Jurkat, Clone E6-1 (cell line): ENCODE data around the gene RNF17.
A peak's percentile ranks its signal among the peaks of the same experiment; 100 is the strongest.

ENCODE experiments used
- DNase-seq: peaks from one replicate; pipeline ENCODE4 v3.0.0-alpha.2; 2011; ENCODE audit warnings: low read depth, low spot score
- H3K4me3 ChIP-seq: 2 replicates; pipeline ENCODE4 v1.5.1; 2011; ENCODE audit warnings: mild to moderate bottlenecking, low read length, control low read depth, moderate library complexity

The RNF17 gene

DNA sequence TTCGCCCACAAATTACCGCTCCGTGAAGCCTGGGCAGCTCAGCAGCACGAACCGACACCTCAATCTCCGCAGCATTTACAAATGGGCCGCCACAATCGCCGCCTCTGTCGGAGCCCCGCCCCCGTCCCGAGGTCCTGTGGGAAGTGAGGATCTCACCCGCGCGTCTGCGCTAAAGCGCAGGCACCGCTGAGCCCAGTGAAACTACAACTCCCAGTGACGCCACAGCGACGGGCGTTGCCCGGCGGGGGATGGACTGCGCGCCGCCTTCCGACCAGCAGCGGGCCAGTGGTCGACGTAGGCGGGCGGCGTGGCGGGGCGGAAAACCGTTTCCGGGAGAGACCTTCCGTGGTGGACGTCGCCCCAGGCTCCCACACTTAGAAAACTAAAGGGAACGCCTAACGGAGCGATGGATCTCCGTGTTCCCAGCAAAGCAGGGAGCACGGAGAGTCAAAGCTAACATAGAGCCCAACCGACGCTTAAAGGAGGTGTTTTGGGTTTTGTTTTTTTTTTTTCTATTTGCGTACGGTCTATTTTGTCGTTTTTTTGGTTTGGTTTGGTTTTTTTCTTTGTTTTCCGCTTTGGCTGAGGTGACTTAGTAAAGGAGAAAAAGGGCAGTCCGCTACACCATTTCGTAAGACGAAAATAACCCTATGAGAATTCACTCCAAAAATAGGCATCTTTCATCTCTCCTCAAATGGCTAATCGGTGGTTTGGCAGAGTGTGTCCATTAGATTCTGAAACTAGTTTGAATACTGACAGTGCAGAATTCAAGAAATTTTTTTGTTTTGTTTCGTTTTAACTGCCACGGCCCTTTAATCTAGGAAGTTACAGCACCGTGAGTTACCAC, 159.0 kb downstream of the RNF17 start:
- peak; percentile 86 for DNase-seq
- H3K4me3 ChIP-seq: peak overlapping the region; percentile 82

DNA sequence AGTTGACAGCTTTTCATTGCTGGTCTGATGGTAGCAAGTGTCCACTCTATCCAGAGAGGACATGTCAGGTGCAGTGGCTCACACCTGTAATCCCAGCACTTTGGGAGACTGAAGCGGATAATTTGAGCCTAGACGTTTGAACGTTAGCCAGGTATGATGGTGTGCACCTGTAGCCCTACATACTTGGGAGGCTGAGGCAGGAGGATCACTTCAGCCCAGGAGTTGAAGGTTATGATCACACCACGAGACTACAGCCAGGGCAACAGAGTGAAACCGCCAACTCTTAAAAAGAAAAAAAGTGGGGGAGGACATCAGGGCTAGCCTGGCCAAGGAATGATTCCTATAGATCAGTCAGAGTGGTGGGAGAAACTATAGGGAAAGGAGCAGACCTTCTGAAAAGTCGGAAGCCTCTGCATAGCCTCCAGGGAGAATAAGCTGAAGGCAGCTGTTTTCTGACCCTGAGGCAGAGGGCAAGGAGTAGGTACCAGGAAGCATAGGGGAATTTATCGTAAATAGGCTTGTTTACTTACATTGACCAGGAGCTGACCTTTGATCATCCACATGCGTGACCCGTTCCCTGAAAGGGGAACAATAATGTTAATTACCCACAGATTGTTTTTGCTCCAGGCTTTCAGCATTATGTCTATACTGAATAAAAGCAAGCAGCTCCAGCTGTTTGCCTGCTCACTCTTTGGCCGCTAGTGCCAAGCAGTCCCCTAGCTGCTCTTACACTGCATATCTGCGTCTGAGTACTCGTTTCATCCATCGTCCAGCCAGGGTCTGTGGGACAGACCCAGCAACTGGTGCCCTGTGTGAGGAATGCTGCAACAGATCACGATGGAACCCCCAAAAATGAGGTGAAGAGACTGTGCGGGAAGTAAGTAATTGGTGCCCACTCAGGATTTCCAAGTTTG, 161.6 kb downstream of the RNF17 start:
- no peak overlapping the region for H3K4me3 ChIP-seq
- no peak for DNase-seq

DNA sequence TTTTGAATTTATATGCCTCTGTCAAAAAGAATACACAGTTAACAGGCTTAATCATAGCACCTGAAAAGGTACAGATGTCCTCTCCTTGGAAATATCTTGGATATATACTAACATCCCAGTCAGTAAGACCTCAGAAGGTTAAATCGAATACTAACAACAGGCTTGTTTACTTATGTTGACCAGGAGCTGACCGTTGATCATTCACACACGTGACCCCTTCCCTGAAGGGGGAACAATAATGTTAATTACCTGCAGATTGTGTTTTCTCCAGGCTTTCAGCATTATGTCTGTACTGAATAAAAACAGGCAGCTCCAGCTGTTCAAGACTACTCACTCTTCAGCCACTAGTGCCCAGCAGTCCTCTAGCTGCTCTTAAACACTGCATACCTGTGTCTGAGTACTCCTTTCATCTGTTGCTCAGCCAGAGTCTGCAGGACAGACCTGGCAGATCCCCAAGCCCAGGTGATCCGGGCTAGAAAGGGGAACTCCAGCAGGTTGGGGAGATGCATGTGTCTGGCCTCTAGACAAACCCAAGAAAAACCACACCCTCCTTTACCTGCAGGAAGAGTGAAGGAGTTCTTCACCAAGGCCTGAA, 163.9 kb downstream of the RNF17 start:
- H3K4me3 ChIP-seq: no peak overlapping the region
- DNase-seq: no peak

DNA sequence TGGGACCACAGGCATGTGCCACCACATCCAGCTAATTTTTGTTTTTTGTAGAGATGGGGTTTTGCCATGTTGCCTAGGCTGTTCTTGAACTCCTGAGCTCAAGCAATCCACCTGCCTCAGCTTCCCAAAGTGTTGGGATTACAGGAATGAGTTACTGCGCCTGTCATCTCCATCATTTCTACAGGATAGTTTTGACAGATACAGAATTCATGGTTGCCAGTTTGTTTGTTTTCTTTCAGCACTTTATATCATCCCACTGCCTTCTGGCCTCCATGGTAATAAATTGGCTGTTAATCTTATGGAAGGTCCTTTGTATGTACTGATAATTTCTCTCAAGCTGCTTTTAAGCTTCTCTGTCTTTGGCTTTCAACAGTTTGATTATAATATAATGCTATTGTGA, 165.2 kb downstream of the RNF17 start:
- H3K4me3 ChIP-seq: no peak overlapping the region
- no peak for DNase-seq
